Measurements from ENCODE around the gene DEXI.

DEXI gene

DNA sequence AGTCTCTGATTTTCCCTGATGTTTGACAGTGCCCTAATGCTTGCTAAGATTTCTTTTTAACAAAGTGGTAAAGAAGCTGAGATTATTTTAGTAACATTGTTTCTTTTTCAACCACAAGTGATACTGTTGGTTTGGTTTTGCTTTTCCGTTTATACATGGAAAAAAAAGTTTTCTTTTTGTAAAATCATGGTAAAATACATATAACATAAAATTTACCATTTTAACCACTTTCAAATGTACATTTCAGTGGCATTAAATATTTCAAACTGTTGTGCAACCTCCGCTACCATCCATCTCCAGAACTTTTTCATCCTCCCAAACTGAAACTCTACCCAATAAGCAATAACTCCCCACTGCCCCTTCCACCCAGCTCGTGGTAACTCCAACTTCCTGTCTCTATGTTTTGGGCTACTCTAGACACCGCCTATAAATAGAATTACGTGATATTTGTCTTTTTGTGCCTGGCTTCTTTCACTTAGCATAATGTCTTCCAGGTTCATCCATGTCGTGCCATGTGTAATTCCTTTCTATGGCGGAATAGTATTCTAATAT lies 60.7 kb downstream of the DEXI start:
- TF ChIP-seq GATA2 (IDR thresholded peaks at IDR 0.05; ENCODE audit: low read depth, low read length) (no peak), GATA3 (IDR thresholded peaks at IDR 0.05; ENCODE audit: low read depth, low read length) (no peak)

DNA sequence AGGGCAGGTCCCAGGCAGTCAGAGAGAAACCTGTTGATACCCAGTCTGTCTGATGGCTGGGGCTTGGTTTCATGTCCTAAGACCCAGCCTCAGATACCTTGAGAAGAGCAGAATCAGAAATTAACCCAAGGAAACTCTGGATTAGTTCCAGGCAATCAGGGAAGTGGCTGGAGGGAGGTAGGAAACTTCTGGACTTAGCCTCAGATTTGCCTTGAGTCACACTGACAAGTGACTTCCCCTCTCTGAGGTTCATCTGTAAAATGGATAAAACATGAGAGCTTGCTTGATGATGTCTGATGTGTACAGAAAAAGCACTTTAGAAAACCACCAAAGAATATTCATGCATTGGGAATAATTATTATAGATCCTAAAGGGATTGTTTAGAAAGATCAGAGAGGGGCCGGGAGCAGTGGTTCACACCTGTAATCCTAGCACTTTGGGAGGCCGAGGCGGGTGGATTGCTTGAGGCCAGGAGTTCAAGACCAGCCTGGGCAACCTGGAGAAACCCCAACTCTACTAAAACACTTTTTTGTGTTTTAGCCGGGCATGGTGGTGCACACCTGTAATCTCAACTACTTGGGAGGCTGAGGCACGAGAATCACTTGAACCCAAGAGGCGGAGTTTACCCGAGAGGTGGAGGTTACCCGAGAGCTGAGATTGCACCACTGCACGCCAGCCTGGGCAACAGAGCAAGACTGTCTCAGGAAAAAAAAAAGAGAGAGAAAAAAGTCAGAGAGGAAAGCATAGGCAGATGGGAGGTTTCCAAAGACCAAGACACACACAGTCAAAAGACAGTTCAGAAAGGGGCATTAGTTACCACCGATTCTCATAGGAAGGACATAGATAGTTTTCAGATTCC lies 61.4 kb downstream of the DEXI start:
- TF ChIP-seq GATA2 (IDR thresholded peaks at IDR 0.05; ENCODE audit: low read depth, low read length), result no peak
- no peak for TF ChIP-seq GATA3 (IDR thresholded peaks at IDR 0.05; ENCODE audit: low read depth, low read length)

DNA sequence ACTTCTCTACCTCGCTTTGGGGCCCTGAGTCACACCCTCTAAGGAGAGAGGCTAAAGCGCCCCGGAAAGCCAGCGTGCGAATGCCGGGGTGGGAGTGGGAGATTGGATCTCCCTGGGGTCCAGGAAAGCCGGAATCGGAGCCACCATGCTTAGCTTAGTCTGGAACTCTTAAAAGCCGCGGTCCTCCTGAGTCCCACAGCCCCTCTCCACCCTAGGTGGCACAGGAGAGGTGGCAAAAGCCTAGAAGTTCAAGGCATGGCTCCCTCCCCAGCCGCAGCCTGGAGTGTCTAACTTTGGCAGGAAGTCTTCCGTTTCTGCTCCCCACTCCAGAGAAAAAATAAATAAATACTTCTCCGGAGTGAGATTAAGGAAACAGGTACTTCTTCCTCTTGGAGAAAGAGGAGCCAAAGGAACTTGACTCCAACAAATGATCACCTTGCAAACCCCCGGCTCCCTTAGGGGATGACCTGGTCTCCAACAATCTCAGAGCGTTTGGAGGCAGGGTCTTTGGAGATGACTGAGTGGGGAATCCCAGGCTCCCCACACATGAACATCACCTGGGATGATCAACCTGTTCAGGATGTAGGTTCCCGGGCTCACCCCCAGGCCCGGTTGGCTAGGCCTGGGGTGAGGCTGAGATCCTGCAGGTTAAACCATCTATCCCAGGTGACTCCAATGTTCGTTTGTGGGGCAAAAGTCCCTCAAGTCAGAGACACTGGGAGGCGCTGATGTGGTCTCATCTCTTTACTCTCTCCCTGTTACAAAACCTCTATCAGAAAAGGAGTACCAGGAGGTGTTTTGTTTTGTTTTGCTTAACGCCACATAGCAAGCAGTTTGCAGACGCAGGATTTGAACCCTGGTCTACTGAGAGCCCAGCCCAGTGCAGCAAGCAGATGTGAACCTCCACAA lies 62.3 kb downstream of the DEXI start:
- TF ChIP-seq GATA3 (IDR thresholded peaks at IDR 0.05; ENCODE audit: low read depth, low read length) (no peak), GATA2 (IDR thresholded peaks at IDR 0.05; ENCODE audit: low read depth, low read length) (no peak)

All from SH-SY5Y (cell line).